ENCODE results near the gene FZD4.

The FZD4 gene

DNA sequence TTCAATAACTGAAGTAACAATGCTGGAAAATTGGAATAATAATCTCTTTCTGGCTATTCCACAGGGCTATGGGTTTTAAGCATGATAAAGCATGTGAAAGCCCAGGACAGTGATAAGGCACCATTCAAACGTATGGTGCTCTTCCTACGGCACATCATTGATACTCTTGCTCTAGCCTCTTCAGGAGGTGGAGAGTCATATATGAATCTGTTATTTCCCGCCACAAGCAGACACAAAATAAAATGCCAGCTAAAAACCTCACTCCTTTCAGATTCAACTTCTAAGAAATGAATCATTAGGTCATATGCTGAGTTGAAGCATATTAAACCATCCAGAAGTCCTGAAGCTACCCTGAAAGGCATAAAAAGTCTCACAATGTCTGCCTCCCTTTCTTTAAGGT is 49.9 kb downstream of the FZD4 start:
- DNase-seq, result no peak

DNA sequence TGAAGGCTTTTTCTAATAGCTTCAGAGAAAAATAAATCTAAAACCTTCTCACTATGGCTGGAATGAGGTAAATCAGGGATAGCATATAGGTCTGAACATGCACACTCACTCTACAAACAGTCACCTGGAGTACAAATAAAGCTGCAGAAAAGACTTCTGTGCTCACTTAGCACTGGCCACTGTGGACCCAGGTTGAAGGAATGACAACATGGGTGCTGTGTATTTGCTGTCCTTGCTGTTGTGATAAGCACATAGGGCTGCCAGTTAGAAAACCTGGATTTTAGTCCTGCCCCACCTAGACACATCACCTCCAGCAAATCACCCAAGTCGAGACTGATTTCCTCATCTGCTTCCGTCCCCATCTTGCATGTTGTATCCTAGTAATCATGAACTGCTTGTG is 51.2 kb downstream of the FZD4 start:
- no peak for DNase-seq

DNA sequence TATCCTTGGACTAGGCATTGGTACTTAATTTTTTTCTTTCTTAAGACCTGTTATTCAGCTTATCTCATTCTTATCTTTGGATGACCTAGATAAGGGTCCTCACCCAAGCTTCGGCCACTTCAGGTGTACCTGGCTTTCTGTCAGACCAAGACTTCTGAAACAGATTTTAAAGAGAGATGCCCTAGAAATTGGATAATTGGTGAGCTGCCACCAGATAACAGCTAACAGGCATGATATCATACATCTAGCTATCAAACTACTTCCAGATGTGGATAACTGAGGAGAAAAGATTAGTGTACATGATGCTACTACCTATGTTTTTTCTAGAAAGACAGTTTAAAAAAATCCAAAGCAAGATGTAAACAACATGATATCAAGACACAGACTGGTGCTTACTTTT is 52.9 kb downstream of the FZD4 start:
- no peak for DNase-seq

DNA sequence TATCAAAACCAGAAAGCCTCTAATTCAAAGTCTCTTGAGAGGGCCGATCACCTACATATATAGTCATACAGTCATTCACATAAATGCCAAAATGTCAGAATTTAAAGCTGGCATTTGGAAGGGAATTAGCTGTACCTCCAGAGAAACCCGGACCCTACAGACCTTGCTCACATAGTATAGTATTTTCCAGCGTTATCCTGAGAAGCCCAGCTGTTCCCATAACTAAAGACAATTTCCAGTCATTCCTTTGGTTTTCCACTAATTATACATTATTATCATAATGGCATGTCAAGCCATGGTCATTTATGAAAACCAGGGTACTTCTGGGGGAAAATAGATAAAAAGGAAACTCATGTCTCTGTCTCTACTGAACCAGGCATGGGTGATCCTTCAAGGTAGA is 53.6 kb downstream of the FZD4 start:
- no peak for DNase-seq

DNA sequence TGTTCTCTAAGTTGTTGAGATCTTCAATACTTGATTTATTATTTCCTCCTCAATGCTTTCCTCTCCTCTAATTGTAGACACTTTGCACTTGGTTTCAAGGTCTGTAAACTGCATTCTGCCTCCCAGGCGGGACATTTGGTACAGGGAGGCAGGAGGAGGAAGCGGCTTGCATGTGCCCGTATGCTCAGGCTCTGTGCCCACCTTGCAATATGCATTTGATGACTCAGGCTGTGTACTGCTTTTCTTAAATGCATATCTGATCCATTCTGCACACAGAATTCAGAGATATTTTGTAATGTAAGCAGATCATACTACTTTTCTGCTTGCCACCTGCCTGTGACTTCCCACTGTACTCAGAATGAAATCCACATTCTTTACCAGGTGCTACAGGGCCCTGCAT is 55.0 kb downstream of the FZD4 start:
- no peak for DNase-seq

DNA sequence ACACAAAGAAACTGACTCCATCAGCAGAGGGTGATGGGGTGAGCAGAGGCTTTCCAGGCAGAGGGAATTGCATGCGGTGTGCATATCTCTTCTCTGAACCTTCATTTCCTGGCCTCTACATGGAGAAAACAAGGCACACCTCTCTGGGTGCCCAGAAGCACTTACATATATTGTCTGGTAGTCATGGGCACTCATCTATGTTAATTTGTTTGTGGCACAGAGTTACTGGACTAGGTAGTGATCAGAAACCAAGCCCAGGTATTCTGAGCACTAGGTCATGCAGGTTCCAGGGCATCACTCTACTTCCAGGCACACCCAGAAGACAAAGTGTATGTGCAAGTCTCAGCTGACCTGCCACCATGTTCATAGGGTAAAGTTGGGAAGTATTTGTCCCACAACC is 56.5 kb downstream of the FZD4 start:
- no peak for DNase-seq

DNA sequence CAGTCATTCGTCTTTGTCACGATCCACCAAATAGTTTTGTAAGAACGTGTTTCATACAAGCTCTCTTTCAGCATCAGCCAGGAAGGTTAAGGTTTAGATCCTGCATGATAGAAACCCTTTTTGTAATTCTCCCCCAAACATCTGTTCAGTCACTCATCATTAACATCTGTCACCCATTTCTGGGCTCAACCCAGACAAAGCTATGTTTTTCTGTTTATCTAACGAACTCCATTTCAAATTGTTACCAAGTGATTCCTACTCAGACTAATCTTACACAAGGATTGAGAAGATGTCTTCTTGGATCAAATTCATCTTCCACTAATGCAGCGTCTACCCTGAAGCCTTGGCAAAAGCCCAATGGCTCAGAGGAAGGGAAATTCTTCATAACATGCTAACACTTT is 58.8 kb downstream of the FZD4 start:
- no peak for DNase-seq

All from activated gamma-delta T cell treated with Interleukin-2 at 50 U/mL for 16 hours (primary cell).